Embryonic facial prominence (tissue), 1 donor: ENCODE data around the gene RXRA.

ENCODE experiments used
- DNase-seq: peaks from one replicate; pipeline ENCODE4 v3.0.0-alpha.2; 2016; ENCODE audit errors: extremely low spot score

RXRA gene

GRCh38 chr9:134353539-134353938, 27.3 kb downstream of the RXRA start:
- DNase-seq, result no peak

- DNase-seq, result no peak
These were observed 28.9 kb downstream of the RXRA start for GRCh38 chr9:134355158-134355557.

GRCh38 chr9:134355561-134356279, 29.5 kb downstream of the RXRA start:
- no peak for DNase-seq

- DNase-seq, result no peak
These were observed 30.5 kb downstream of the RXRA start for GRCh38 chr9:134356496-134357470.

- DNase-seq, result no peak
These were observed 31.4 kb downstream of the RXRA start for GRCh38 chr9:134357631-134358025.

- no peak for DNase-seq
These were observed 31.9 kb downstream of the RXRA start for GRCh38 chr9:134358026-134358661.

- DNase-seq, result no peak
These were observed 32.5 kb downstream of the RXRA start for GRCh38 chr9:134358662-134359319.

GRCh38 chr9:134359493-134360179, 33.4 kb downstream of the RXRA start:
- DNase-seq, result no peak

- no peak for DNase-seq
These were observed 34.0 kb downstream of the RXRA start for GRCh38 chr9:134360180-134360759.

- DNase-seq, result no peak
These were observed 34.6 kb downstream of the RXRA start for GRCh38 chr9:134360897-134361296.

- no peak for DNase-seq
These were observed 35.2 kb downstream of the RXRA start for GRCh38 chr9:134361426-134361825.

- no peak for DNase-seq
These were observed 35.7 kb downstream of the RXRA start for GRCh38 chr9:134361843-134362414.

- DNase-seq, result no peak
These were observed 37.2 kb downstream of the RXRA start for GRCh38 chr9:134363450-134363849.

GRCh38 chr9:134364391-134365114, 38.3 kb downstream of the RXRA start:
- DNase-seq, result no peak

GRCh38 chr9:134365115-134365596, 38.9 kb downstream of the RXRA start:
- DNase-seq, result no peak

- peak; percentile 57 for DNase-seq
These were observed 39.6 kb downstream of the RXRA start for GRCh38 chr9:134365791-134366222.

GRCh38 chr9:134366223-134367031, 40.2 kb downstream of the RXRA start:
- peak; percentile 93 for DNase-seq

GRCh38 chr9:134367061-134367460, 40.8 kb downstream of the RXRA start:
- no peak for DNase-seq
